Left hindlimb (tissue), 1 donor: Measurements from ENCODE around the gene PCBD1.

Experiments
- DNase-seq: peaks from one replicate; pipeline ENCODE4 v3.0.0-alpha.2; 2018

Gene PCBD1

GRCh38 chr10:70901276-70901878 lies 13.0 kb upstream of the PCBD1 start:
- no peak for DNase-seq

GRCh38 chr10:70899096-70899495 lies 10.7 kb upstream of the PCBD1 start:
- no peak for DNase-seq

GRCh38 chr10:70898687-70899086 lies 10.3 kb upstream of the PCBD1 start:
- DNase-seq, result no peak

GRCh38 chr10:70896551-70896950 lies 8.2 kb upstream of the PCBD1 start:
- DNase-seq, result no peak

DNA sequence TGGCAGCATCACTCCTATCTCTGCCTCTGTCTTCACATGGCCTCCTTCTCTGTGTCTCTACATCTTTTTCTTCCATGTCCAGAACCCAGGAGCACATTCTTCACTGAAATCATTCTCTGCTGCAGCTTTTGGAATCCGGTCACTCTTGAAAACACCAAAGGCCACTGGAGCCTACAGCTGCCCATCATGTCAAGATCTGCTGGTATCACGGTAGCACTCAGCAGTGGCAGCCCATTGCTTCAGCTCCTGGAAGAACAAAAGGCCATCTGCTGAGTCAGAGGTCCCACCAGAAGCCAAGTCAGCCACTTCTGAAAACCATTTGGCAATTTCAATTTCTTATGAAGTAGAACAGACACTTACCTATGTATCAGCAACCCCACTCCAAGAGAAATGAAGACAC lies 6.1 kb upstream of the PCBD1 start:
- DNase-seq, result no peak

- no peak for DNase-seq
Measured at GRCh38 chr10:70893227-70894006, 5.1 kb upstream of the PCBD1 start.

- DNase-seq, result no peak
Measured at GRCh38 chr10:70892631-70893030, 4.3 kb upstream of the PCBD1 start.

DNA sequence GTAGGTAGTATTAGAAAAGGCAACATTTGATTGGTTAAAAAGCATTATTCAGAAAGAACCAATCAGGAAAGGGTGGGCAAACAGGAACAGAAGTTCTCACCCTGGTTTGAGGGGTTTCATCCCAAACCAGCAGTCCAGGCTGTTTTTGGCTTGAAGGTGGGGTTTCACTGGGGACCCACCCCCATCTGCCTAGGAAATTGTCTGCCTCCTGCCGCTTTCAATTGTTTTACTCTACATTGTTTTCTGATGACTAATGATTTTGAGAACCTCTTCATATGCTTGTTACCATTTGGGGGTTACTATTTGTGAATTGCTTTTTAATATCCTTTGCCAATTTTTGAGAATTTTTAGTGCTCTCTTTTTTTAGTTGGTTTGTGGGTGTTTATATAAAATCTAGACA lies 3.3 kb upstream of the PCBD1 start:
- no peak for DNase-seq

DNA sequence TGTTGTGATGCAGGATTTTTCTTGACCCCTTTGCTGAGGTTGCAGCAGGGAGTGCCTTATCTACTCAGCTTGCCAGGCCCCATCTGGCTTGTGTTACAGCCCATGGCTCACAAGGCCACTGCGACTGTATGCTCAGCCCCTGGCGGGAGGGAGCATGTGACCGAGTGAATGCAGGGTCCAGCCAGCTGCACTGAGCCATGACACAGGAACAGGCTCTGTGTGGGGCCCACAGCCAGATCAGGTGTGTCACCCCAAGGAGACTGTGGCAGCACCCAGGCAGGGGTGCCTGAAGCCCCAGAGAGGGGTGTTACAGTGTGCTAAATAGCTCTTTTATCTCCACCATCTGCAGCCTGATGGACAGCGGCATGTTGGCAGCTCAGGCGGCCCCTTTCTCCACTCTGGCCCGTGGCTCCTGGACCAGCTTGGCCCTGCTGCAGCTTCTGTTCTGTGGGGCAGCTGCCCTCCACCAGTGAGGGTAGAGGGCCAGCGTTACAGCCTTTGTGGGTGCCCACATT lies 2.6 kb upstream of the PCBD1 start:
- DNase-seq, result no peak

DNA sequence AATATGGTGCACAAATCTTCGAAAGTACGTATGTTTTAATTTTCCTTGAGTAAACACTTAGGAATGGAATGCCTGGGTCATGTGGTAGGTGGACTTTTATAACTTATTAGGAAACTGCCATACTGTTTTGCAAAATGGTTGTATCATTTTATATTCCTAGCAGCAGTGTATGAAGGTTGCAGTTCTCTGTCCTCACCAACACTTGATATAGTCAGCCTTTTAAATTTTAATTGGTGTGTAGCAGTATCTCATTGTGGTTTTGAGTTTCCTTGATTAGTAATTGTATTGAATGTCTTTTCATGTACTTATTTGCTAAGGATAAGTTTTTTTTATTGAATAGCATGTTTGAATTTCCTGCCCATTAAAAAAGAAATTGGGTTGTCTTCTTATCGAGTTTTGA lies 926 bp upstream of the PCBD1 start:
- no peak for DNase-seq

- DNase-seq, result no peak
Measured at GRCh38 chr10:70886921-70887665, 1.3 kb downstream of the PCBD1 start.

- no peak for DNase-seq
Measured at GRCh38 chr10:70885931-70886903, 2.1 kb downstream of the PCBD1 start.

DNA sequence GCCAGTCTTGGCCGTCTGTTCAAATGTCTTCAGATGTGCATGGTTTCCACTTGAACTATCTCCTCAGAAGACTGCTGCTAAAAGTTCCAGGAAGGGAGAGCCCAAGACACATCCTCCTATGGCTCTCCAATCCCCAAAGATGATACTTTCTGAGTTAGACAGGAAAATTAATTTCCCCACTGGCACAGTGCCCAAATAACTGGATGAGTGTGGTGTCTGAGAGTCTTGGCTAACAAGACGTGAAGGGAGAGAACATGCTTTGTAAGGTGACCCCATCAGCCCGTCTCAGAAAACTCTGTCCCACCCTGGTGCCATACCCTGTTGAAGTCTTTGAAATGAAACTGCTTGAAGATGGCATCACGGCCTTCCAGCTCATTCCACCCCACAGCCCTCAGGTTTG lies 2.9 kb downstream of the PCBD1 start:
- no peak for DNase-seq

DNA sequence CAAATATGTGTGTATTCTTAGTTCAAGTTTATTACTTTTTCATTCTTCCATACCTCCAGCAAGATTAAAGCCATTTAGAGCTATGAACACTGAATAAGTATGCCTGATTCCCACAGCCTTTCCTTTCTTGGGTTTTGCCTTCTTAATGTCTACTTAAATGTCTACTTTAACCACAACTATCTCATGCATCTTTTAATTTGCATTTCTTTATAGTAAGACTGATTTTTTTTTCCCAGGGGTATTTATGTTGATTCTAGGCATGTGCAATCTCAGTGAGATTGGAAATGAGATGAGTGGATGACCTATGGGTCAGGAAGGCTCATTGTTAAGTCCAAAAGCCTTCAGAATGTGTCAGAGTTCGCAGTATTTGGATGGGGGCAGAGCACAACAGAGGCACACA lies 3.6 kb downstream of the PCBD1 start:
- DNase-seq, result no peak

DNA sequence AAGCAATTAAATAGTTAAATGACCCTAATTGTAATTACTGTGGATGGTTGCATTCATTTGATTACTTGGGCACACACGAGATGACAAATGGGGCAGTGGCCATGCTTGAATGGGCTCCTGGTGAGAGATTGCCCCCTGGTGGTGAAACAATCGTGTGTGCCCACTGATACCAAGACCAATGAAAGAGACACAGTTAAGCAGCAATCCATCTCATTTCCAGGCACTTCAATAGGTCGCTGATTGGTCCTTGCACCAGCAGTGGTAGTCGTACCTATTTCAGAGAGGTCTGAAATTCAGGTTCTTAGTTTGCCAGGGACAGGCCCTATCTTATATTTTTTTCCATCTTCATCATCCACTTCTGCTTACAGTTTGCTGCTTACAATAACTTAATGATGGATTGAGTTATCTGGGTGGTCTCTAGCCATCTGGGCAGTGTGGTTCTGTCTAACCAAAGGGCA lies 8.3 kb downstream of the PCBD1 start:
- peak; percentile 78 for DNase-seq

GRCh38 chr10:70879207-70879606 lies 9.2 kb downstream of the PCBD1 start:
- DNase-seq, result no peak

- no peak for DNase-seq
Measured at GRCh38 chr10:70874061-70874460, 14.3 kb downstream of the PCBD1 start.

DNA sequence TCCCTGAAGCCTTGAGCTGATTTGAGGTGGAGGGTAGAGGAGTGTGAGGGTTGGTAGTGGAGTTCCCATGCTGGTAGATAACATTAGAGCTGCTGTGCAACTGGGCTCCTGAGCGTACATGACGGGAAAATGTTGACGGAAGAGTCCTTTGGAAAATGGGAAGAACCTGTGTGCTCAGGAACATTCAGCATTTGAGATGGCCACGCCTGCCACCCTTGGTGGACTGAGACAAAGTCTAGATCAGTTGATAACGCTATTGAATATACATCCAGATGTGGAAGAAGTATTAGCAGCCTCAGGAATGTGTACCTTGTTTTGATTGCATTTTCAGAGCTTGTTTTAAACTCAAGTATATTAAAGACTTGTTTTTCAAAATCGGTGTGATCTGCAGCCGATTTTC lies 16.1 kb downstream of the PCBD1 start:
- no peak for DNase-seq

DNA sequence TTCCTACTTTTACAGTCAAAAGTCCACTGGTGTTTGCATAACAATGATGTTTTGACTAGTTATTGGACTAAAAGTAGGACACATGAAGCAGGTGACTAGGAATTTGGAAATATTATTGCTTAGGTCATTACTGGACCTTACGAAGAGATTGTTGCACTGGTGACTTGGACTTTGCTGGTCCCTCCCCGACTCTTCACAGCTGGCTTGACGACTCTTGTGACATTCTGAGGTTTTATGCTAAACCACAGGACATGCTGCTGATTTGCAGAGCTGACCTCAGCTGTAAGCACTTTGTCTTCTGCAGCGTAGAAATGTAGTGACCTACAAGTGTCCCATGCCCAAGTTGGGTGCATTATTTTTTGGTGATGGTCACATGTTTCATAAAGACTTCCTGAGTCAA lies 21.9 kb downstream of the PCBD1 start:
- DNase-seq, result no peak

- no peak for DNase-seq
Measured at GRCh38 chr10:70864935-70865334, 23.4 kb downstream of the PCBD1 start.

GRCh38 chr10:70863470-70864160 lies 24.8 kb downstream of the PCBD1 start:
- no peak for DNase-seq
